ENCODE measurements around the gene DHRS11. TPM values are rescaled to one million over a fixed set of nuclear protein-coding genes. Genes with fewer than 3 reads are reported as not detected.

Gene DHRS11
- total RNA-seq, 1 experiment from 2014 or later, result 53.3 TPM

GRCh38 chr17:36616061-36617029 is 24.7 kb downstream of the DHRS11 start:
- H3K4me1 Mint-ChIP-seq (ENCODE audit: low read depth, unreplicated experiment), result peaks cover 7% of the 10 kb centered on the region
- DNase-seq, result no peak
- no peak overlapping the region for H3K4me3 Mint-ChIP-seq (ENCODE audit: low read depth, unreplicated experiment)
- intact Hi-C loops (cut with micrococcal nuclease; ENCODE audit: unreplicated experiment), result no loop called here
- no TSS peak for BruUV-seq (replicated peaks)
- no peaks in the 10 kb centered on the region for H3K36me3 Mint-ChIP-seq (ENCODE audit: insufficient read depth, unreplicated experiment)
- H3K27me3 Mint-ChIP-seq (ENCODE audit: unreplicated experiment), result no peaks in the 10 kb centered on the region
- no peaks in the 10 kb centered on the region for H3K9me3 Mint-ChIP-seq (ENCODE audit: low read depth, unreplicated experiment)
- CTCF ChIA-PET, result interaction anchor here (0.6 to 7.9 kb wide), 10 partner anchors 10 to 1128 kb away, joined by 3 to 67 read pairs (median 4); partner anchors contain the start of gene MRM1
- no peak overlapping the region for H3K27ac Mint-ChIP-seq (ENCODE audit: unreplicated experiment)
- TF ChIP-seq CTCF (IDR thresholded peaks at IDR 0.05; ENCODE audit: unreplicated experiment), result no peak

GRCh38 chr17:36617773-36618172 is 26.1 kb downstream of the DHRS11 start:
- no TSS peak for BruUV-seq (replicated peaks)
- H3K27ac Mint-ChIP-seq (ENCODE audit: unreplicated experiment), result no peak overlapping the region
- no peak for DNase-seq
- H3K9me3 Mint-ChIP-seq (ENCODE audit: low read depth, unreplicated experiment), result no peaks in the 10 kb centered on the region
- H3K4me1 Mint-ChIP-seq (ENCODE audit: low read depth, unreplicated experiment), result peaks cover 7% of the 10 kb centered on the region
- H3K27me3 Mint-ChIP-seq (ENCODE audit: unreplicated experiment), result no peaks in the 10 kb centered on the region
- H3K4me3 Mint-ChIP-seq (ENCODE audit: low read depth, unreplicated experiment), result no peak overlapping the region
- no peak for TF ChIP-seq CTCF (IDR thresholded peaks at IDR 0.05; ENCODE audit: unreplicated experiment)
- H3K36me3 Mint-ChIP-seq (ENCODE audit: insufficient read depth, unreplicated experiment), result no peaks in the 10 kb centered on the region
- CTCF ChIA-PET, result interaction anchor here (0.5 to 1.0 kb wide), 3 partner anchors 26 to 1900 kb away, joined by 3 to 6 read pairs (median 3); no protein-coding TSS in a partner anchor
- intact Hi-C loops (cut with micrococcal nuclease; ENCODE audit: unreplicated experiment), result no loop called here

GRCh38 chr17:36623281-36623680 is 31.6 kb downstream of the DHRS11 start:
- CTCF ChIA-PET, result interaction anchor here (1.0 kb wide), 1 partner anchor 20 kb away, joined by 5 read pairs; no protein-coding TSS in a partner anchor
- Mint-ChIP-seq H3K27ac (ENCODE audit: unreplicated experiment) (no peak overlapping the region), H3K9me3 (ENCODE audit: low read depth, unreplicated experiment) (no peaks in the 10 kb centered on the region), H3K4me3 (ENCODE audit: low read depth, unreplicated experiment) (no peak overlapping the region), H3K4me1 (ENCODE audit: low read depth, unreplicated experiment) (no peaks in the 10 kb centered on the region), H3K36me3 (ENCODE audit: insufficient read depth, unreplicated experiment) (no peaks in the 10 kb centered on the region), H3K27me3 (ENCODE audit: unreplicated experiment) (no peaks in the 10 kb centered on the region)
- BruUV-seq (replicated peaks), result no TSS peak
- TF ChIP-seq CTCF (IDR thresholded peaks at IDR 0.05; ENCODE audit: unreplicated experiment), result no peak
- DNase-seq, result no peak
- intact Hi-C loops (cut with micrococcal nuclease; ENCODE audit: unreplicated experiment), result loop anchor here (10.0 kb wide), 1 partner anchor 232 kb away; no protein-coding TSS in a partner anchor

- H3K9me3 Mint-ChIP-seq (ENCODE audit: low read depth, unreplicated experiment), result no peaks in the 10 kb centered on the region
- no peaks in the 10 kb centered on the region for H3K4me1 Mint-ChIP-seq (ENCODE audit: low read depth, unreplicated experiment)
- no peak overlapping the region for H3K4me3 Mint-ChIP-seq (ENCODE audit: low read depth, unreplicated experiment)
- intact Hi-C loops (cut with micrococcal nuclease; ENCODE audit: unreplicated experiment), result loop anchor here (5.0 to 10.0 kb wide), 3 partner anchors 230 to 612 kb away; no protein-coding TSS in a partner anchor
- CTCF ChIA-PET, result interaction anchor here (0.6 to 1.9 kb wide), 11 partner anchors 9 to 748 kb away, joined by 3 to 24 read pairs (median 5); partner anchors contain the start of gene MRM1
- H3K36me3 Mint-ChIP-seq (ENCODE audit: insufficient read depth, unreplicated experiment), result no peaks in the 10 kb centered on the region
- no peak for DNase-seq
- no TSS peak for BruUV-seq (replicated peaks)
- no peak overlapping the region for H3K27ac Mint-ChIP-seq (ENCODE audit: unreplicated experiment)
- TF ChIP-seq CTCF (IDR thresholded peaks at IDR 0.05; ENCODE audit: unreplicated experiment), result no peak
- peaks cover 12% of the 10 kb centered on the region for H3K27me3 Mint-ChIP-seq (ENCODE audit: unreplicated experiment)
Observed at GRCh38 chr17:36625188-36625587, 33.5 kb downstream of the DHRS11 start.
